Activated T-helper 17 cell treated with anti-CD3 and anti-CD28 coated beads, Interleukin-2, amount 50 U/mL, for 72 hours (primary cell): Measurements from ENCODE around the gene TAF15. TPM values are rescaled to one million over a fixed set of nuclear protein-coding genes. Genes with fewer than 3 reads are reported as not detected.

Experiments
- ATAC-seq: fragments of 150-1000 bp; cut with Tn5 transposase; replicated peaks from 2 replicates; pipeline ENCODE4 v1.10.0; 2021; ENCODE audit warnings: mild to moderate bottlenecking, moderate library complexity
- H3K27ac Mint-ChIP-seq: one replicate; pipeline ENCODE4 v1.8.0; 2022; ENCODE audit warnings: mixed read lengths
- H3K27me3 Mint-ChIP-seq: one replicate; pipeline ENCODE4 v1.8.0; 2022; ENCODE audit warnings: mixed read lengths
- H3K36me3 Mint-ChIP-seq: one replicate; pipeline ENCODE4 v1.8.0; 2022; ENCODE audit warnings: low read depth, mild to moderate bottlenecking, mixed read lengths
- H3K4me1 Mint-ChIP-seq: one replicate; pipeline ENCODE4 v1.8.0; 2022; ENCODE audit warnings: mixed read lengths
- H3K4me3 Mint-ChIP-seq: one replicate; pipeline ENCODE4 v1.8.0; 2022; ENCODE audit warnings: mild to moderate bottlenecking, mixed read lengths
- H3K9me3 Mint-ChIP-seq: one replicate; pipeline ENCODE4 v1.8.0; 2022; ENCODE audit warnings: mixed read lengths
- total RNA-seq, 2 donors: library from RNA; stranded (reverse); gene quantifications; one replicate each; pipeline ENCODE4 v1.2.3, GENCODE V29; 2022

Gene TAF15
- total RNA-seq, 2 donors from 2014 or later = 240 to 282 TPM

- Mint-ChIP-seq H3K36me3 (no peaks in the 10 kb centered on the region), H3K9me3 (no peaks in the 10 kb centered on the region), H3K4me1 (no peaks in the 10 kb centered on the region), H3K27ac (no peak overlapping the region), H3K27me3 (peaks cover 17% of the 10 kb centered on the region), H3K4me3 (no peak overlapping the region)
- ATAC-seq = no peak
These were observed 11.9 kb upstream of the TAF15 start for GRCh38 chr17:35797370-35797769.

GRCh38 chr17:35797918-35798317, 11.4 kb upstream of the TAF15 start:
- no peak for ATAC-seq
- peaks cover 17% of the 10 kb centered on the region for H3K27me3 Mint-ChIP-seq
- no peaks in the 10 kb centered on the region for H3K9me3 Mint-ChIP-seq
- no peaks in the 10 kb centered on the region for H3K36me3 Mint-ChIP-seq
- H3K27ac Mint-ChIP-seq = no peak overlapping the region
- H3K4me1 Mint-ChIP-seq = no peaks in the 10 kb centered on the region
- no peak overlapping the region for H3K4me3 Mint-ChIP-seq

DNA sequence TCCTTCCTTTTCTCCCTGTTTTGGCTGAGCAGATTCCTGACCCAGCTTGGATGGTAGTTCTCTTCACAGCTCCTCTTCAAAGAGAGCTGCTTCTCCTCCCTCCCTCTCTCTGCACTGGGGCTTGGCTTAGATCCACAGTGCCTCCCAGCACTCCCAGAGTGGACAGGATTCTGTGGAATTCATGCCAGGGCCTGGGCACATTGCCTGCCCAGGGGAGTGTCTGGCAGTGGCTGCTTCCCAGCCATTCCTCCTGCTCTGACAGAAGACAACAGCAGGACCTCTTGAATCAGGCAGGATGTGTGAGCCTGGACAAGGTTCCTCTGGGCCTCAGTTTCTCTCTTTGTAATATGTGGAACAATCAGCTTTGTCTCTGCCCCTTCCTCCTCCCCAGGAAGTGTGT, 9.3 kb upstream of the TAF15 start:
- Mint-ChIP-seq H3K27ac (no peak overlapping the region), H3K27me3 (peaks cover 11% of the 10 kb centered on the region), H3K9me3 (no peaks in the 10 kb centered on the region), H3K36me3 (no peaks in the 10 kb centered on the region), H3K4me1 (peaks cover 8% of the 10 kb centered on the region), H3K4me3 (no peak overlapping the region)
- ATAC-seq = no peak

- no peak for ATAC-seq
- Mint-ChIP-seq H3K4me3 (no peak overlapping the region), H3K36me3 (no peaks in the 10 kb centered on the region), H3K4me1 (peaks cover 10% of the 10 kb centered on the region), H3K9me3 (no peaks in the 10 kb centered on the region), H3K27me3 (peaks cover 3% of the 10 kb centered on the region), H3K27ac (no peak overlapping the region)
These were observed 7.6 kb upstream of the TAF15 start for GRCh38 chr17:35801583-35802224.

GRCh38 chr17:35804658-35805192, 4.6 kb upstream of the TAF15 start:
- no peak overlapping the region for H3K27ac Mint-ChIP-seq
- H3K9me3 Mint-ChIP-seq = no peaks in the 10 kb centered on the region
- H3K4me3 Mint-ChIP-seq = no peak overlapping the region
- peaks cover 3% of the 10 kb centered on the region for H3K27me3 Mint-ChIP-seq
- peak; percentile 31 for ATAC-seq
- peaks cover 22% of the 10 kb centered on the region for H3K4me1 Mint-ChIP-seq
- peaks cover 6% of the 10 kb centered on the region for H3K36me3 Mint-ChIP-seq

GRCh38 chr17:35807371-35808144, 1.7 kb upstream of the TAF15 start:
- Mint-ChIP-seq H3K27ac (peak overlapping the region; percentile 91), H3K27me3 (no peaks in the 10 kb centered on the region), H3K9me3 (no peaks in the 10 kb centered on the region), H3K36me3 (peaks cover 33% of the 10 kb centered on the region), H3K4me1 (peaks cover 22% of the 10 kb centered on the region), H3K4me3 (peak overlapping the region; percentile 86)
- no peak for ATAC-seq

DNA sequence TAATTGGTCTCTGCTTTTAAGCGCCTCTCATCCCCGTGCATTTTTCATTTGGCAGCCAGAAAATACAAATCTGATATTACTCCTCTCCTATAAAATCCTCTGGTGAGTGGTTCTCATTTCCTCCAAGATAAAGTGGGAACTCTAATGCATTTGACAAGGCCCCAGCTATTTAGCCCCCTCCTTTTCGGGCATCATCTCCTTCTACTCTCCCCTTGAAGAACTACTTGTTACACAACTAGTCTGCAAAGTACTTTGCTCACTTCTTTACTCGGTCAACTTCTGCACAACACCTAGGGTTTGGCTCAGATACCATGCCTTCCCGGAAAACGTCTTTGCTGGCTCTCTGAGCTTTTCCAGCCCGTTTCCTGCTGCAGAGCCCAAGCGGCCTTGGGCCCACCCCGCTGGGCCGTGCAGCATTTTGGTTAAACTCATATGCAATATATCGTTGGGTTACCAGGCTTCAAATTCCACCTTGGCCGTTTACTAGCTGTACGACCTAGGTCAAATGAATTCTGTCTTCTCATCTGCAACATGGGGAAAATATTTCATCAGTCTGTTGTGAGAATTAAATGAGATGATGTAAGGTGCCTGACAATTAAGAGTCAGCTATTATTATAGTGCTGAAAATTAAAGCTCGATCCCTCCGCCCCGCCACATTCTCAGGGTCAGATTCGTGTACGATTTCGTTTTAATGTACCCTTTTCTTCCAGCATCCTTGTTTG, 883 bp upstream of the TAF15 start:
- Mint-ChIP-seq H3K9me3 (no peaks in the 10 kb centered on the region), H3K4me3 (peak overlapping the region; percentile 86), H3K4me1 (peaks cover 24% of the 10 kb centered on the region), H3K27me3 (no peaks in the 10 kb centered on the region), H3K36me3 (peaks cover 40% of the 10 kb centered on the region), H3K27ac (peak overlapping the region; percentile 91)
- no peak for ATAC-seq

DNA sequence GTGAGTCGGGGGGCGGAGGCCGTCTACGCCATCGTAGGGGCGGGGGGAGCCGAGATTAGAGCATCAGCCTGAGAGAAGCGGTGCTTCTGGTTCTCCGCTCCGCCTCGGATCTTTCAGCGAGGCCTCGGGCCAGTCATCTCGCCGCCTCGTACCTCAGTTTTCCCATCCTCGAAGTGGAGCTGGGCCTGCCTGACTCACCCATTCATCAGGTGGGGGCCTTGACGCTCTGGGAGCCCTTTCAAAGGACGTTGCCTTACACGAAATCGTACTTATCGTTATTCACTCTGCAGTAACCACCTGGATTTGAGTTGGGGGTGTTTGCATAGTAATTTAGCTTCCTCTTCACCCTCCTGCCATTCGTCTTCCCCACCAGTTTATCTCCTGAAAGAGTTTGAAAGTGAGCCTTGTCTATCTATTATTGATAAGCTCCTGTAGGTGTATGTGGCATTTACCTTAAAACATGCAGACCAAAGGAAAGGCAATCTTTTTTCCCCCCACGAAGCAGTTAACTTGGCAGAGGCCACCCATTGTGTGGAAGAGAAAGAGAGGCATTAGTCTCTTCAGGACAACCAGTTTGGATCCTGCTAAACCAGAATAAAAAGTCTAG, 674 bp downstream of the TAF15 start:
- peaks cover 56% of the 10 kb centered on the region for H3K36me3 Mint-ChIP-seq
- peak overlapping the region; percentile 86 for H3K4me3 Mint-ChIP-seq
- H3K27ac Mint-ChIP-seq = peak overlapping the region; percentile 91
- peaks cover 23% of the 10 kb centered on the region for H3K4me1 Mint-ChIP-seq
- no peaks in the 10 kb centered on the region for H3K27me3 Mint-ChIP-seq
- no peaks in the 10 kb centered on the region for H3K9me3 Mint-ChIP-seq
- ATAC-seq = peak; percentile 20

DNA sequence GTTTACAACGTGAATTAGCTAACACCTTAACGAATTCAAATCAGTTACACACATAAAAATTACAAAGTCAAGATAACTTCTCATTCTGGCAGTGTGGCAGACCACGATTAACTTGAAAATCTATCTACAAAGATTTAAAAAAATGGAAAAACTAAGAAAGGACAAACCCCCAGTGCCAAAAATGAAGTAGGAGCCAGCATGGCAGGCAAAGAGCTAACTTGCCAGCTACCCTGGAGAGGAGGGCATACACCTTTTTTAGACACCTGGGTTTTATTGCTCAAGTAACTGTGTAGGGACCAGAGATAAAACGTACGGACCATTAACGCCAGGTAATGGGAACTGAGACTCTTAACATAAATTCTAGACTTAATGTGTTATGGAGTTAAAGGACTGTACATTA, 2.5 kb downstream of the TAF15 start:
- H3K4me1 Mint-ChIP-seq = peaks cover 28% of the 10 kb centered on the region
- no peak overlapping the region for H3K27ac Mint-ChIP-seq
- no peak for ATAC-seq
- peaks cover 74% of the 10 kb centered on the region for H3K36me3 Mint-ChIP-seq
- peak overlapping the region; percentile 86 for H3K4me3 Mint-ChIP-seq
- H3K27me3 Mint-ChIP-seq = no peaks in the 10 kb centered on the region
- H3K9me3 Mint-ChIP-seq = no peaks in the 10 kb centered on the region

GRCh38 chr17:35812456-35812855, 3.2 kb downstream of the TAF15 start:
- no peak overlapping the region for H3K4me3 Mint-ChIP-seq
- no peaks in the 10 kb centered on the region for H3K9me3 Mint-ChIP-seq
- H3K27me3 Mint-ChIP-seq = no peaks in the 10 kb centered on the region
- no peak overlapping the region for H3K27ac Mint-ChIP-seq
- H3K36me3 Mint-ChIP-seq = peaks cover 81% of the 10 kb centered on the region
- H3K4me1 Mint-ChIP-seq = peaks cover 28% of the 10 kb centered on the region
- no peak for ATAC-seq

DNA sequence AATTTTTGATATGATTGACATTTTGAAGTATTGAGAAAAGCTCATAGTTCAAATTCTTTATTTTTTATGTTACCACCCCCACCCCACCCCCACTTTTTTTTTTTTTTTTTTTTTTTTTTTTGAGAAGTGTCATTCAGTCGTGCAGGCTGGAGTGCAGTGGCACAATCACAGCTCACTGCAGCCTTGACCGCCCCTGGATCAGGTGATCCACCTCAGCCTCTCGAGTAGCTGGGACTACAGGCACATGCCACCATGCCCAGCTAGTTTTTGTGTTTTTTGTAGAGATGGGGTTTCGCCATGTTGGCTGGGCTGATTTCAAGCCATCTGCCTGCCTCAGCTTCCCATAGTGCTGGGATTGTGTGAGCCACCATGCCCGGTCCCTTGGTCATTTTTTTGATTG, 7.4 kb downstream of the TAF15 start:
- peaks cover 97% of the 10 kb centered on the region for H3K36me3 Mint-ChIP-seq

GRCh38 chr17:35817196-35817595, 7.9 kb downstream of the TAF15 start:
- Mint-ChIP-seq H3K27ac (no peak overlapping the region), H3K36me3 (peaks cover 97% of the 10 kb centered on the region), H3K9me3 (no peaks in the 10 kb centered on the region), H3K27me3 (no peaks in the 10 kb centered on the region), H3K4me3 (no peak overlapping the region), H3K4me1 (peaks cover 20% of the 10 kb centered on the region)
- ATAC-seq = no peak

More for the DNA sequence above, 7.4 kb downstream of the TAF15 start:
- no peak overlapping the region for H3K27ac Mint-ChIP-seq
- no peaks in the 10 kb centered on the region for H3K9me3 Mint-ChIP-seq
- peaks cover 20% of the 10 kb centered on the region for H3K4me1 Mint-ChIP-seq
- no peaks in the 10 kb centered on the region for H3K27me3 Mint-ChIP-seq
- H3K4me3 Mint-ChIP-seq = no peak overlapping the region
- ATAC-seq = no peak

- no peaks in the 10 kb centered on the region for H3K27me3 Mint-ChIP-seq
- peaks cover 16% of the 10 kb centered on the region for H3K4me1 Mint-ChIP-seq
- peaks cover 100% of the 10 kb centered on the region for H3K36me3 Mint-ChIP-seq
- H3K9me3 Mint-ChIP-seq = no peaks in the 10 kb centered on the region
- no peak for ATAC-seq
- no peak overlapping the region for H3K4me3 Mint-ChIP-seq
- no peak overlapping the region for H3K27ac Mint-ChIP-seq
These were observed 10.2 kb downstream of the TAF15 start for GRCh38 chr17:35819455-35819854.

DNA sequence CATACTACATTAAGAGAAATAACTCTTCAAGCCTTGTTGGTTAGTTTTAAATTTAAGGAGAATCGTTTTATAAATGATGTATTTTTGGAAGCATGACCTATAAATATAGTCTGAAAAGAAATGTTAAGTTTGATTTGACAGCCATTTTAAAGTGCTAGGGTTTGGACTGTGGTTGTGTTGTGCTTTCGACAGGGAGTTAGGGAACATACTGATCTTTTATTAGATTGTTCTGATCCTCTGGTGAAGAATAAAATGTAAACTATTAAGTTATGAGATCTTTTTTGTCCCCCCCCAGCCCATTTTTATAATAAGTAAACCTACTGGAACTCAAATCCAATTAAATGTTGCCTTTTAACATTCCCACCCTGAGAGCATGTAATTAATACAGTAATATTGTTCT, 12.0 kb downstream of the TAF15 start:
- Mint-ChIP-seq H3K4me1 (peaks cover 10% of the 10 kb centered on the region), H3K9me3 (no peaks in the 10 kb centered on the region), H3K4me3 (no peak overlapping the region), H3K27ac (no peak overlapping the region), H3K36me3 (peaks cover 100% of the 10 kb centered on the region), H3K27me3 (no peaks in the 10 kb centered on the region)
- no peak for ATAC-seq
